ENCODE measurements around the gene VPS37B.

VPS37B gene

DNA sequence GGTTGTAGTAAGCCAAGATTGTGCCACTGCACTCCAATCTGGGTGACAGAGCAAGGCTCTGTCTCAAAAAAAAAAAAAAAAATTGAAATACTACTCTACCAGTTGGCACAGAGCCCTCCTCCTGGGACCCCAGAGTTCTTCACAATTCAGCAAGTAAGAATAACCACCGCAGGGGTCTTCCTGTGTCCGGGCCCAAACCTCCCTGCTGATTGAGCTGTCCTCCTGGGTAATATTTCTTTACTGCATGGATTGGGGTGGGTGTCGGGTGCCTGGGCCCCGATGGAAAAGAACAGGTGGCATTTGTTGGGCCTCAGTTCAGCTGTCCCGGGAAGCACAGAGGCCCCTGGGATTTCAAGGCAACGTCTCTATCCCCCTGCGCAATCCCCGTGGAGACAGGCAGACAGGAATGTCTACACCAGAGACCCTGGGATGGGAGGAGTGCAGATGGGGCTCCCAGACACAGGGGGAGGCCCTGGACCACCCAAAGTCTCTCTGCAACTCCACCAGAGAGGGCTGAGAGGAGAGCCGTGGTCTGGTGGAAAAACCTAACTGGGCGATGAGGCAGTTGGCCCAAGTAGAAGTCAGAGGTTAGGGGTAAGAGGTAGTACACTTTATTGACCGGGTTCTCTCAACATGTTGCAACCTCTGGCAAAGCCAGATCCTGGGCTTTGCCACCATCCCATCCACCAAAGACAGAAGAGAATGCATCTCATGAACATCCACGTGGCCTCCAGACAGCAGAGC is 32.7 kb upstream of the VPS37B start:
- TF ChIP-seq, protein P1, sequence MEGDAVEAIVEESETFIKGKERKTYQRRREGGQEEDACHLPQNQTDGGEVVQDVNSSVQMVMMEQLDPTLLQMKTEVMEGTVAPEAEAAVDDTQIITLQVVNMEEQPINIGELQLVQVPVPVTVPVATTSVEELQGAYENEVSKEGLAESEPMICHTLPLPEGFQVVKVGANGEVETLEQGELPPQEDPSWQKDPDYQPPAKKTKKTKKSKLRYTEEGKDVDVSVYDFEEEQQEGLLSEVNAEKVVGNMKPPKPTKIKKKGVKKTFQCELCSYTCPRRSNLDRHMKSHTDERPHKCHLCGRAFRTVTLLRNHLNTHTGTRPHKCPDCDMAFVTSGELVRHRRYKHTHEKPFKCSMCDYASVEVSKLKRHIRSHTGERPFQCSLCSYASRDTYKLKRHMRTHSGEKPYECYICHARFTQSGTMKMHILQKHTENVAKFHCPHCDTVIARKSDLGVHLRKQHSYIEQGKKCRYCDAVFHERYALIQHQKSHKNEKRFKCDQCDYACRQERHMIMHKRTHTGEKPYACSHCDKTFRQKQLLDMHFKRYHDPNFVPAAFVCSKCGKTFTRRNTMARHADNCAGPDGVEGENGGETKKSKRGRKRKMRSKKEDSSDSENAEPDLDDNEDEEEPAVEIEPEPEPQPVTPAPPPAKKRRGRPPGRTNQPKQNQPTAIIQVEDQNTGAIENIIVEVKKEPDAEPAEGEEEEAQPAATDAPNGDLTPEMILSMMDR (conservative IDR thresholded peaks at IDR 0.05; ENCODE audit: control insufficient read depth, insufficient read depth, low read depth, low read length) = no peak
- DNase-seq (ENCODE audit: low read depth) = no peak
- no peak overlapping the region for H3K4me3 ChIP-seq (ENCODE audit: control insufficient read depth, low read depth, low read length)

DNA sequence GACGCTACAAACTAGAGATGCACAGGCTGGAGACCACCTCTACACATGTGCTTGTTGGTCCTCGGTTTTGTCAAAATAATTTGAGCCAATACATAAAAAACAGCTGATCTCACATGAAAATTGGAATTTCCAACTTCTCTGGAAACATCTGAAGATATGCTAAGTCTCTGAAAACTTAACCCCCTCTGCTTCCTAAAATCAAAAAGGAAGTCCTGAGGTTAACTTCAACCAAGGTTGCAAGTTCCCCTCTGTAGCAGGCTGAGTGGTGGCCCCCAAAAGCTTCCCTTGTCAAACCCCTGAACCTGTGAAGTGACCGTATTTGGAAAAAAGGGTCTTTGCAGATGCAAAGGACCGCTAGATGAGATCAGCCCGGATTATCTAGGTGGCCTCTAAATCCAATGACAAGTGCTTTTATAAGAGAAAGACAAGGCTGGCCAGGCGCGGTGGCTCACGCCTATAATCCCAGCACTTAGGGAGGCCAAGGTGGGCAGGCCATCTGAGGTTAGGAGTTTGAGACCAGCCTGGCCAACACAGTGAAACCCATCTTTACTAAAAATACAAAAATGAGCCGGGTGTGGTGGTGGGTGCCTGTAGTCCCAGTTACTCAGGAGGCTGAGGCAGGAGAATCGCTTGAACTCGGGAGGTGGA is 32.0 kb upstream of the VPS37B start:
- TF ChIP-seq, protein P1 (conservative IDR thresholded peaks at IDR 0.05; ENCODE audit: control insufficient read depth, insufficient read depth, low read depth, low read length) = no peak
- no peak overlapping the region for H3K4me3 ChIP-seq (ENCODE audit: control insufficient read depth, low read depth, low read length)
- DNase-seq (ENCODE audit: low read depth) = no peak

DNA sequence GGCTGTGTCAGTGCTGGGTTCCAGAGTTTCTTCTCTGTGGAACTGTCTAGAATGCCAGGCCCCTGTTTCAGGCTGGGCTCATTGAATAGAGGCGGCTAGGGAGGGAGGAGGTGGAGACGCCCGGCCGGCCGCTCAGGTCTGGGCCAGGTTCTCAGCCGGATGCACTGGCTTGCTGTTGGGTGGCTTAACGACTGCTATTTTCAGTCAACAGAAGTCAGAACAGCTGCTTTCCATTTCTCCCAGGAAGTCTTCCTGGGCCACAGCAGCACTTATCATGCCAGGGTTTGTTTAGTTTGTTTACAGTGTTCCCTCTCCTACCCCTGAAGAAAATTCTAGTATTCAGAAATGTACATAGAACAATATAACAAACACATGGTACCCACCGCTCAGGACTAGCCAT is 26.0 kb upstream of the VPS37B start:
- TF ChIP-seq, protein P1 (conservative IDR thresholded peaks at IDR 0.05; ENCODE audit: control insufficient read depth, insufficient read depth, low read depth, low read length) = no peak
- no peak overlapping the region for H3K4me3 ChIP-seq (ENCODE audit: control insufficient read depth, low read depth, low read length)
- no peak for DNase-seq (ENCODE audit: low read depth)

DNA sequence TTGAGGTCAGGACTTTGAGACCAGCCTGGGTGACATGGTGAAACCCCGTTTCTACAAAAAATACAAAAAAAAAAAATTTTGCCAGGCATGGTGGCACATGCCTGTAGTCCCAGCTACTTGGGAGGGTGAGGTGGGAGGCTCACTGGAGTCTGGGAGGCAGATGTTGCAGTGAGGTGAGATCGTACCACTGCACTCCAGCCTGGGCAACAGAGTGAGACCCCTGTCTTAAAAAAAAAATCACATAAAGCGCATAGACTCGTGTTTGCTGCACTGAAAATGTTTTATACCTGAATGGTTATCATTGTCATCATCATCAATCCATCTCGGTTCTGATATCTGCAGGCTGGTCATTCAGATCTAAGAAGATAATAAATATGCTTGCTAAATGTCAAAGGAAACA is 24.8 kb upstream of the VPS37B start:
- DNase-seq (ENCODE audit: low read depth) = no peak
- H3K4me3 ChIP-seq (ENCODE audit: control insufficient read depth, low read depth, low read length) = no peak overlapping the region
- TF ChIP-seq, protein P1 (conservative IDR thresholded peaks at IDR 0.05; ENCODE audit: control insufficient read depth, insufficient read depth, low read depth, low read length) = no peak

DNA sequence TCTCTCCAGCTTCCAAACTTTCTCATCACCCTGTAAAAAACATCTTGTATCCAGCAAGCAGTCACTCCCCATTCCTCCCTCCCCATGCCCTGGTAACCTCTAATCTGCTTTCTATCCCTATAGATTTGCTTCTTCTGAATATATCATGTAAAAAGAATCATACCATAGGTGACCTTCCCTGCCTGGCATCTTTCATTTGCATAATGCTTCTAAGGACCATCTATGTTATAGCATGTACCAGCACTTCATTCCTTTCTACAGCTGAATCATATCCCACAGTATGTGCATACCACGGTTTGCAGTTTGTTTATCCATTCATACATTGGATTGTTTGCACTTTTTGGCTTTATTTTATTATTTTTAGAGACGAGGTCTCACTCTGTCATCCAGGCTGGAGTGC is 22.9 kb upstream of the VPS37B start:
- H3K4me3 ChIP-seq (ENCODE audit: control insufficient read depth, low read depth, low read length) = no peak overlapping the region
- TF ChIP-seq, protein P1 (conservative IDR thresholded peaks at IDR 0.05; ENCODE audit: control insufficient read depth, insufficient read depth, low read depth, low read length) = no peak
- DNase-seq (ENCODE audit: low read depth) = no peak

DNA sequence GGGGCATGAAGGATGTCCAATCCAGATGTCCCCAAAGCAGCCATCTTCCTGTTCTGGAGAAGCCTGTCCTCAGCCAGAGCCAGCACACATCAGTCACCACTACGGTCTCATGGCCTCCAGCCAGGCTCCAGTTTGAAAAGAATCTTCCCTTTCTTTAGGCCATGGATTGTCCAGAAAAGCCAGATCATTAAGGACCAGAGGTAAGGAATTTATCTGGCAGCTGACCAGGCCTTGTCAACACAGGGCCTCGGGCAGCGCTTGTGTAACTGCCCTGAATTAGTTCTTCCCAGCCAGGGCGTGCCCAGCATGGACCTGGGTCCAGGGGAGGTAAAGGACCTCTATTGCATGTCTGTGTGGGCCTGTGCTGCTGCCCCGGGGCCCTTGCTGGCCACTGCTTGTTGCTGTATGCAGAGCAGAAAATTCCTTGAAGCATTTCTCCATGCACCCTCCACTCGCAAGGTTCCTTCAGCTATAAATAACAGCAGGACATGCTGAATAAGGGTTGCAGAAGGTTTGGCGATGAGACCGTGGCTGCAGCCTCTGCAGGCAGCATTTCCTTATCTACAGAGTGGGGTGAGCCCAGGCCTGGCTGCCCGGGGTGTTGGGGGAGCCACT is 21.7 kb upstream of the VPS37B start:
- TF ChIP-seq, protein P1 (conservative IDR thresholded peaks at IDR 0.05; ENCODE audit: control insufficient read depth, insufficient read depth, low read depth, low read length) = no peak
- peak; percentile 81 for DNase-seq (ENCODE audit: low read depth)
- H3K4me3 ChIP-seq (ENCODE audit: control insufficient read depth, low read depth, low read length) = no peak overlapping the region
